T follicular helper cell (primary cell): ENCODE data around the gene TMEM25.
"Not testable (repeated sequence)": the region's sequence is repeated elsewhere in the genome, so short reads cannot be mapped to it uniquely, and the experiment has no call there.

Experiments used
- DNase-seq: peaks from one replicate; pipeline ENCODE4 v3.0.0-alpha.2; 2020; ENCODE audit warnings: low read depth

Gene TMEM25

GRCh38 chr11:118532091-118532490 lies 1.1 kb downstream of the TMEM25 start:
- no peak for DNase-seq

- DNase-seq, result no peak
Measured at GRCh38 chr11:118532852-118533768, 2.1 kb downstream of the TMEM25 start.

- DNase-seq, result no peak
Measured at GRCh38 chr11:118533769-118534729, 3.1 kb downstream of the TMEM25 start.

- no peak for DNase-seq
Measured at GRCh38 chr11:118535261-118535660, 4.3 kb downstream of the TMEM25 start.

GRCh38 chr11:118536726-118537125 lies 5.7 kb downstream of the TMEM25 start:
- no peak for DNase-seq

GRCh38 chr11:118537409-118537980 lies 6.5 kb downstream of the TMEM25 start:
- no peak for DNase-seq

- no peak for DNase-seq
Measured at GRCh38 chr11:118544010-118544646, 13.1 kb downstream of the TMEM25 start.

GRCh38 chr11:118544647-118545010 lies 13.6 kb downstream of the TMEM25 start:
- no peak for DNase-seq

- no peak for DNase-seq
Measured at GRCh38 chr11:118545533-118545932, 14.5 kb downstream of the TMEM25 start.

GRCh38 chr11:118547132-118547531 lies 16.1 kb downstream of the TMEM25 start:
- DNase-seq, result no peak

GRCh38 chr11:118552341-118552740 lies 21.3 kb downstream of the TMEM25 start:
- DNase-seq, result no peak

- DNase-seq, result no peak
Measured at GRCh38 chr11:118560806-118561205, 29.8 kb downstream of the TMEM25 start.

GRCh38 chr11:118565051-118565450 lies 34.1 kb downstream of the TMEM25 start:
- no peak for DNase-seq

GRCh38 chr11:118569670-118570069 lies 38.7 kb downstream of the TMEM25 start:
- no peak for DNase-seq

- no peak for DNase-seq
Measured at GRCh38 chr11:118570787-118571186, 39.8 kb downstream of the TMEM25 start.

GRCh38 chr11:118571701-118572060 lies 40.7 kb downstream of the TMEM25 start:
- not testable (repeated sequence) for DNase-seq

GRCh38 chr11:118572061-118572980 lies 41.3 kb downstream of the TMEM25 start, which contains the start of gene ARCN1:
TSS of gene ARCN1 (plus strand) at chr11:118572409. CDS start at chr11:118572548, 139 bp downstream.
- DNase-seq, result peak; percentile 70

GRCh38 chr11:118572981-118573550 lies 42.1 kb downstream of the TMEM25 start:
- no peak for DNase-seq

GRCh38 chr11:118574636-118575035 lies 43.6 kb downstream of the TMEM25 start:
- DNase-seq, result no peak

GRCh38 chr11:118577995-118578394 lies 47.0 kb downstream of the TMEM25 start:
- not testable (repeated sequence) for DNase-seq
